GM21360 (cell line): Measurements from ENCODE around the gene TSC22D1.

ENCODE experiments used
- ATAC-seq: cut with Tn5 transposase; IDR thresholded peaks from one replicate; pipeline ENCODE4 v1.9.1; 2021; ENCODE audit warnings: mild to moderate bottlenecking, moderate library complexity; ENCODE audit not compliant: unreplicated experiment

TSC22D1 gene

DNA sequence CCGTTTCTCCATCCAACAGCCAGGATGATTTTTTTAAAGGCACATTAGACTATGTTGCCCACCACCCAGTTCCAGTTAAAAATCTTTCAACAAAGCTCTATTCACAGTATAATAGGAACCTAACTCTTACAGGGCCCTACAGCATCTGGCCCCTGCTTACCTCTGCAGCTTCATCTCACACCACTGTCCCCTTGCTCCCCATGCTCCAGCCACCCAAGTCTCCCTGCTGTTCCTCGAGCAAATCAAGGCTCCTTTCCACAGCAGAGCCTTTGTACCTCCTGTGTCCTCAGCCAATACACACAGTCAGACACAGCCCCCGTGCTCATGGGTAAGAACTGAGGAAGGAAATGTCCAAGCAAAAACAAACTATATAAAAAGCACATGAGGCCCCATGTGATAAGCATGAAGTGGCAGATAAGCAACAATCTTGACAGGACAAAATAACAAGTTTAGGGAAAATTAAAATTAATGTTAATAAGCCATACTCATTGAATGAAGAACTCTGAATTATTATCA, 67.5 kb downstream of the TSC22D1 start:
- no peak for ATAC-seq

DNA sequence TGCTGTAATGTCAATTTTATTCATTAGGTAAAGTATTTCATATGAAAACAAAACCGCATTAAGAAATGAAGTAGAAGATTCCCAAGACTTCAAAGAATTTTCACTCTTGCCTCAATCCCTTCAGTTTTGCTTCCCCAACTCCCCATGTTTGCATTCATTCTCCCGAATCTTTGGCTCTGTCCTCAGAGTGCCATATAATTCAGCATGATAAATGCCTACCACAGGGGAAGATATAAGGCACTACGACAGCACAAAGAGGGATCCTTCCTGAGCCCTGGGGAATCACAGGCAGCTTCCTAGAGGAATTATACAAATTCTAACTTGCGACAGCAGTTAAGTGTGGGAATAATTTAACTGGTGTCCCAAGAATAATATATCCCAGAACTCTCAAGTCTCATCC, 68.5 kb downstream of the TSC22D1 start:
- no peak for ATAC-seq

GRCh38 chr13:44506719-44507118, 69.4 kb downstream of the TSC22D1 start:
- no peak for ATAC-seq

- no peak for ATAC-seq
These were observed 69.9 kb downstream of the TSC22D1 start for GRCh38 chr13:44506251-44506650.

DNA sequence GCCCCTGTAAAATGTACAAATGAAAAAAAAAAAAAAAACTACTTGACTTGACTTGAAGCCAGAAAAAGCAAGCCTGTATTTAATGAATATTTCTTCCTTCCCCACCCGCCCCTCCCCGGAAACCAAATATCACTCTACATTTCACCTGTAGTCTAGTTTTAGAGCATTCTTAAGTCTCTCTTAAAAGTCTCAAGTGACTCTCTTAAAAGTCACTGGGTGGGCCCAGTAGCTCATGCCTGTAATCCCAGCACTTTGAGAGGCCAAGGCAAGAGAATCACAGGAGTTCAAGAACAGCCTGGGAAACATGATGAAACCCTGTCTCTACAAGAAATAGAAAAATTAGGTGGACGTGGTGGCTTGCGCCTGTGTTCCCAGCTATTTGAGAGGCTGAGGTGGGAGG, 72.0 kb downstream of the TSC22D1 start:
- ATAC-seq = no peak

GRCh38 chr13:44498969-44499368, 77.2 kb downstream of the TSC22D1 start:
- no peak for ATAC-seq

- ATAC-seq = no peak
These were observed 77.6 kb downstream of the TSC22D1 start for GRCh38 chr13:44498502-44498901.

DNA sequence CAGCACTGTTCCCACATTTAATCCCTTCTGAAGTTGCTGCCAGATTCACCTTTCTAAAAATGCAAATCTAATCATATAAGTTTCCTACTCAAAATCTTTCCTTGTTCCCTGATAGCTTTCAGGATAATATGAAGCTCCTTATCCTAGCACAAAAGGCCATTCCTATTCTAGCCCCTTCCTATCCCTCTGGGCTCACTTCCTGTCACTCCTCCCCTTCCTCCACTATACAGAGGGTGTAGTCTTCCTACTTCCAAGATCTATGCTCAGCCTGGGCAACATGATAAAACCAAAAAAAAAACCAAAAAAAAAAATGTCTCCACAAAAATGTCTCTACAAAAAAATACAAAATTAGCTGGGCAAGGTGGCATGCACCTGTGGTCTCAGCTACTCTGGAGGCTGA, 78.3 kb downstream of the TSC22D1 start:
- ATAC-seq = no peak

DNA sequence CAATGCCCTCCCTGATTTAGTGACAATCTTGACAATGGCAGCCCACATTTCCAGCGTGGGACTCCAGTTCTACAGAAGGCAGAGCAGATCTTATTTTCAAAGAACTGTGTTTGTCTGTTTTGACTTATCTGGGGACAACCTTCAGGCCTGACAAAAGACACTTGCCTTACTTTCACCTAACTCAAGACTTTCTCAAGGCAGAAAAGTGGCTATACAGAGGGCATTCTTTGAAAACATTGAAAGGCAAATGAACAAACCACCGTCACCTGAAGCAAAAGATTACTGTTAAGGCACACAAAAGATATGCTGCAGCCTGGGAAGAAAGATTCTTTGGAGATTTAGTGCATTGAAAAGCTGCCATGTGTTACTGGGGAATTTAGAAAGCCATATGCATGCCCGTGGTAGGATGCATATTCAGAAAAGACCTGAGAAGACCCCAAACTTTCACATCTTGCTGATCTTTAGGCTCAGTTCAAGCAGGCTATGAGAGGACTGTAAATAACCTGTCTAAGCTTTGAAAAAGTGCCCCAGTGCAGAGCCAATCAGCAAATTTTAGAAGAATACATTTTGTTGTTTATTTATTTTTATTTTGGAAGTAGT, 82.8 kb downstream of the TSC22D1 start:
- ATAC-seq = no peak

DNA sequence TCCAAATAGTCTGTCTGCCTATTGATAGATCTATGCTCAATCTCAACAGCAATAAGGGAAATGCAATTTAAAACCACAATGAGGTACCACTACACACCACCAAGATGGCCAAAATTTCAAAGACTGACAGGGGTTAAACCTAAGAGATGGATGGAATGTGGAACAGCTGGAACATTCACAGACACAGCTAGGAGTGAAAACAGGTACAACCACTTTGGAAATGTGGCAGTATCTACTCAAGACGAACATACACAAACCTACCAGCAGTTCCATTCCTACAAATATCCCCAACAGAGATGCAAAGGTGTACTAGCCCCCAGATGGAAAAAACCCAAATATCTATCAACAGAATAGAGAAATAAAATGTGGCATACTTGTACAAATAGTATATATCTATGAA, 86.4 kb downstream of the TSC22D1 start:
- ATAC-seq = no peak

GRCh38 chr13:44487989-44488388, 88.1 kb downstream of the TSC22D1 start:
- no peak for ATAC-seq

DNA sequence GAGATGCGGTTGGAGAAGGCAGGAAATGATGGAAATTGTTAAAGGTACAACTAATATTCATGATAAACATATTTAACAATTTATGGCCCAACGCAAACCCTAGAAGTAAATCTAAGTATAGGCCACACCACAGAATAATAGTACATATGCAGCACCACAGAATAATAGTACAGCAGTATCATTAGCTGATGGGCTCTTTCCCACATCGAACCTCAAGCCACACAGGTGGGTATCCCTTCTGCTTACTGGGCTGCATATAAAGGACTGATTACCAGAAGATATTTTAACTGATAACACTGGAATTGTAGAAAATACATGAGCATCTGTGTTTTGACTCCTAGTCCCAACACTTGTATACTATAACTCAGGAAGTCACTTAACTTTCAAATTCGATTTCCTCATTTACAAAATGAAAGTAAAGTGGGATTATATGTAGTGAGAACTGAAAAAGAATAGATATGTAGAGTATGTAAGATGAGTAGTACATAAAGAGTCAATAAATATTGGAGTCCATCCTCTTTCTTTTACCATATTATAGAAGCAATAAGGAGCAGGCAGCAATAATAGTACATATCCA, 91.5 kb downstream of the TSC22D1 start:
- ATAC-seq = no peak

- ATAC-seq = no peak
These were observed 101.8 kb downstream of the TSC22D1 start for GRCh38 chr13:44474122-44474910.

GRCh38 chr13:44471686-44472085, 104.4 kb downstream of the TSC22D1 start:
- no peak for ATAC-seq

DNA sequence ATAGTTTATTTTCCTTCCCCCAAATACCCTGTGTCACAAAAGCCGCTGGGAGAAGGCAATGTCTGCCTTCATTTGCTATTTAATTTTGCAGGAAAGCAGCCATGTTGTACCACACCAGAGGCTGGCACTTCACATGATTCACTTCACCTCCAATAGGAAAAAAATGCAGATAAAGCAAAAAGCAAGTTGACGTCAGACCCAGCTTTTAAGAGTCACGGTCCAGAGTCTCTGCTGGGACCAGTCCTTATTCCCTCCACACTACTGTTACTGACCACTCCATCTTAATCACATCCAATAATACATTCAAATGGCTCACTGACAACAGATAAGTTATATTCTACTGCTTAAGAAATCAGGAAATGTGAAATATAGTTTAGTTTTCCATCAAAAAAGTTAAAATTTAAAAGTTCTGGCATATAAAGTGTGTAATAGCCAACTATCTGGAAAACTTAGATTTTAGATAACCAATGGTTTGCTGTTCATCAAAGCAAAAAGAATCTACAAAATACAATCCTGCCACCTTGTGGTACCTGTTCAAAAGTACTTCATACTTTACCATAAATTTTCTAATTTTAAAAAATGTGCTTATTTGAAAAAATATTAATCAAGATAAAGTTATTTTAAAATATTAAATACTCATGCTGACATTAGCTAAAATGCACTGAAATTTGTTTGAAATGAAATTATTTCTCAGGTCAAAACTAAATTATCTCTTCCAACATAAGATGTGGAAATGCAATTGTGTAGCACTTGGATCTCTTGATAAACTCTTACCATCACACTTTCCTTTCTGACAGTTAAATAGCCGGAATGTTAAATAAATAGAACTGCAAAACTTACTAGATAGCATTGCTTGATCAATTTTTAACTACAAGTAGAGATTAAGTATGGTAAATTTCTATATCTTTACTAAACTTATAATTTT, 105.2 kb downstream of the TSC22D1 start:
- ATAC-seq = no peak

DNA sequence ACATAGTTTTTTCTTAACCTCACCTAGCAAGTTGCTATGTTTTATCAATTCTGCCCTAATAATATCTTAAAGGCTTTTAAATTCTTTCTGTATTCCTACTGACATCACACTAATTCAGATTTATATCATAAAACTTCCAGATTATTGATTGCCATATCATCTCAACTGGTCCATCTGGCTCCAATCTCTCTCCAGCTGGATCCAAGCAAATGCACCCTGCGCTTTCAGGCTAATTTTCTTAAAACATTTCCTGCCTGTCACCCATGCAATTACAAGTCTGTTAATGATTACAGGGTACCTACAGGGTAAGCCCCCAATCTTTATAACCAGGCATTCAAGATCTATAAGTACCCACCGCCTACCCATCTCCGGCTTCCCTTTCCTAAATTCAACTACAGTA, 107.3 kb downstream of the TSC22D1 start:
- no peak for ATAC-seq

- ATAC-seq = no peak
These were observed 110.8 kb downstream of the TSC22D1 start for GRCh38 chr13:44465318-44465717.

DNA sequence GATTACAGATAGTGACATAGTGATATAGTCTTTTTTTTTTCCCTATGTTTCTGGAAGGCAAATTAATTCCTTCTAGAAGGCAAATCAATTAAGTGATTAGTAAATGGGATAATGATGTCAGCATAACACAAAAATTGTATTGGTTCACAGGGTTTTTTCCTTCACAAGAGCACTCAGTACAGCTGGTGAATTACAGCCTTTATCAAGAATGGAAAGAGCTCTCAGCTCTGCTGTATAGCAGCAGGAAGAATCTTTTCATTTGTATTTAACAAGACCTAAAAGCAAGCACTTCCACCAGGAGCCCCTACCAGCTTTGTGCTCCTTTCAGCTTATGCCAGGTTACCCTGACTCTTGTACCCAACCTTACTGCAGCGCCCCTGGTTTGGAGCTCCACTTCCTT, 111.7 kb downstream of the TSC22D1 start:
- no peak for ATAC-seq

DNA sequence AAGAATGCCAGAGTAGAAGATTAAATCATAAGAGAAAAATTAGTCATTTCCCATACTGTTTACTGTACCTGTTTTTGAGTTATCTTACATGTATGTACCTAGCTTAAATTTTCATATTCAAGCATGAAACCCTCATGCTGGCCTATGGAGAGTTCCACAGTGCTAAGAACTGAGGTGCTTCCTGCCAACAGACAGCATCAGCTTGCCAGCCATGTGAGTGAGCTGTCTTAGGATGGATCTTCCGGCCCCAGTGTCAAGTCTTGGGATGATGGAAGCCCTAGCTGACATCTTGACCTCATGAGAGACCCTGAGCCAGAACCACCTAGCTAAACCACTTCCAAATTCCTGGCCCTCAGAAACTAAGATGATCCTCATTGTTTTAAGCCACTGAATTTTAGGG, 112.4 kb downstream of the TSC22D1 start:
- no peak for ATAC-seq

DNA sequence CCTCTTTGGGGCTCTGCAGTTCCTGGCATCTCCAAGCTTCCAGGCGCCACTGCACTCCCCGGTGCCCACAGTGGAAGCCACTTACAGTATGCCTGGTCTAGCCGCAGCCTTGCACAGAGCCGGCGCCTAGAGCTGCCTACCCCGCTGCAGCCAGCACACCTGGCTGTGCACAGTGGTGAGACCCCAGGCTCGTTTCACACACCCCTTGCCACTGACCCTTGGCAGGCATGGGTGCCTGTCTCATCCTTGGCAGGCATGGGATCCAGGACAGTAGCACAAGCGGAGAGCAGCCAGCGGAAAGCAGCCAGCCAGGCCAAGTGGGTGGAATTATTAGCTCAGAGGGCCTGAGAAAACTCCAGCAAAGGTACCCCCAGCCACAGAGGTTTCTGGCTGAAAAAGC, 116.5 kb downstream of the TSC22D1 start:
- no peak for ATAC-seq

DNA sequence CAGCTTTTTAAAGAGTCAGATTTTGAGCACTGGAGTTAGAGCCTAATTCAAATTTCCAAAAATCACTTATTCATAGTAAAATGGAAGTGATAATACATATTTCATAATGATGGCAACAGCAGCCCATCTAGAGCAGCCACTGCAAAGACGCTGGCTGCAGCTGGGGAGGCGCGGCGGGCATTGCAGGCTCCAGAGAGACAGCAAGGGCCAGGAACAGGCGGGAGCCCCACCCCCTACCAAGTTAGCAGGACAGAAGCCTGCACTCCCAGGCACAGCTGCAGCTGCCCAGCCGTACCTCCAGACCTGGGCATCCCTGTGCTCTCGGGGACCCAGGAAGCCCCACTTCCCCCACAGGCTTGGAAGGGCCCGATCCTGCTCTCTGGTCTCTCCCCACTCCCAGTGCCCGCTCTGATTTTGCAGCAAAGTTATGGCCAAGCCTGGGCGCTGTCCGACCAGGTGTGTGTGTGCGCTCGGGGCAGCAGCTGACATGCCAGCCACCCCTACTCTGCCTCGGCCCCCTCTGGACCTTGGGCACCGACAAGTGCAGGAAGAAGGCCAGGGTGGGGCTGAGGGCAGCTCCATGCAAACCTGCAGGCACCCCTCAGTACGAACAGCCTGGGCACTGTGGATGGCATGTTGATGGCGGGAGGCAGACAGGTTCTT, 117.7 kb downstream of the TSC22D1 start:
- no peak for ATAC-seq
